Activated T-cell treated with anti-CD3 and anti-CD28 coated beads for 4 hours (primary cell): ENCODE data around the gene ADAMTSL1.

Source experiments
- DNase-seq: peaks from one replicate; pipeline ENCODE4 v3.0.0-alpha.2; 2020

Gene ADAMTSL1

GRCh38 chr9:18472435-18472834 is 1.5 kb upstream of the ADAMTSL1 start:
- DNase-seq: no peak

- no peak for DNase-seq
Measured at GRCh38 chr9:18472841-18473251, 1.1 kb upstream of the ADAMTSL1 start.

- no peak for DNase-seq
Measured at GRCh38 chr9:18474783-18475182, 830 bp downstream of the ADAMTSL1 start.

- DNase-seq: no peak
Measured at GRCh38 chr9:18477121-18477660, 3.2 kb downstream of the ADAMTSL1 start.

- no peak for DNase-seq
Measured at GRCh38 chr9:18477719-18478118, 3.8 kb downstream of the ADAMTSL1 start.

- DNase-seq: no peak
Measured at GRCh38 chr9:18478501-18479361, 4.8 kb downstream of the ADAMTSL1 start.

- DNase-seq: no peak
Measured at GRCh38 chr9:18479405-18479804, 5.5 kb downstream of the ADAMTSL1 start.

- DNase-seq: no peak
Measured at GRCh38 chr9:18480662-18481093, 6.7 kb downstream of the ADAMTSL1 start.

- no peak for DNase-seq
Measured at GRCh38 chr9:18482371-18482770, 8.4 kb downstream of the ADAMTSL1 start.

GRCh38 chr9:18485714-18486113 is 11.8 kb downstream of the ADAMTSL1 start:
- no peak for DNase-seq

- DNase-seq: no peak
Measured at GRCh38 chr9:18487611-18488010, 13.7 kb downstream of the ADAMTSL1 start.

- no peak for DNase-seq
Measured at GRCh38 chr9:18488886-18489285, 14.9 kb downstream of the ADAMTSL1 start.

- DNase-seq: no peak
Measured at GRCh38 chr9:18489861-18490260, 15.9 kb downstream of the ADAMTSL1 start.

- no peak for DNase-seq
Measured at GRCh38 chr9:18490641-18491370, 16.9 kb downstream of the ADAMTSL1 start.

GRCh38 chr9:18492612-18493011 is 18.7 kb downstream of the ADAMTSL1 start:
- DNase-seq: no peak

GRCh38 chr9:18493451-18493993 is 19.6 kb downstream of the ADAMTSL1 start:
- DNase-seq: no peak

GRCh38 chr9:18495065-18495464 is 21.1 kb downstream of the ADAMTSL1 start:
- DNase-seq: no peak

GRCh38 chr9:18496256-18497000 is 22.5 kb downstream of the ADAMTSL1 start:
- DNase-seq: no peak

GRCh38 chr9:18499062-18499461 is 25.1 kb downstream of the ADAMTSL1 start:
- no peak for DNase-seq

GRCh38 chr9:18499980-18500379 is 26.0 kb downstream of the ADAMTSL1 start:
- DNase-seq: no peak

GRCh38 chr9:18500451-18500850 is 26.5 kb downstream of the ADAMTSL1 start:
- no peak for DNase-seq

- no peak for DNase-seq
Measured at GRCh38 chr9:18501949-18502348, 28.0 kb downstream of the ADAMTSL1 start.

- no peak for DNase-seq
Measured at GRCh38 chr9:18502546-18502945, 28.6 kb downstream of the ADAMTSL1 start.
